HepG2 (cell line): ENCODE data around the gene KHK. TPM values are rescaled to one million over a fixed set of nuclear protein-coding genes. Genes with fewer than 3 reads are reported as not detected.
A peak's percentile ranks its signal among the peaks of the same experiment; 100 is the strongest.

Source experiments
- BCL3 ChIP-seq: sonication (generic); formaldehyde crosslinking; IDR thresholded peaks from 2 replicates; pipeline ENCODE4 v1.5.1; 2020; ENCODE audit warnings: mild to moderate bottlenecking, missing genetic modification reagents, moderate library complexity
- BCL6 ChIP-seq: IDR thresholded peaks from 2 replicates; pipeline ENCODE4 v1.6.1; 2016; ENCODE audit warnings: missing genetic modification reagents, missing compliant biosample characterization
- CHCHD3 ChIP-seq: sonication (generic); formaldehyde crosslinking; IDR thresholded peaks from 2 replicates; pipeline ENCODE4 v1.8.0; 2022; ENCODE audit warnings: mild to moderate bottlenecking, missing genetic modification reagents, moderate library complexity
- CREM ChIP-seq, 2 experiments: sonication (generic) in 1 of 2; formaldehyde crosslinking in 1 of 2; IDR thresholded peaks; 2 replicates each; pipeline versions ENCODE4 v1.4.0 to v1.6.1; 2016 to 2020; ENCODE audit warnings: antibody characterized with exemption in 1 of 2, mild to moderate bottlenecking in 1 of 2, missing genetic modification reagents in 1 of 2
- DMAP1 ChIP-seq: IDR thresholded peaks from 2 replicates; pipeline ENCODE4 v1.6.1; 2016
- FOXO1 ChIP-seq: sonication (generic); formaldehyde crosslinking; IDR thresholded peaks from 2 replicates; pipeline ENCODE4 v1.4.0; 2020; ENCODE audit warnings: missing genetic modification reagents
- HMGA1 ChIP-seq: sonication (generic); formaldehyde crosslinking; conservative IDR thresholded peaks from 2 replicates; pipeline ENCODE4 v1.4.0; 2020; ENCODE audit warnings: missing genetic modification reagents
- KMT2A ChIP-seq: sonication (generic); formaldehyde crosslinking; IDR thresholded peaks from 2 replicates; pipeline ENCODE4 v1.4.0; 2020; ENCODE audit warnings: missing genetic modification reagents
- NFRKB ChIP-seq: fragments of 450-650 bp; IDR thresholded peaks from 2 replicates; pipeline ENCODE4 v1.6.1; 2017
- NR2F2 ChIP-seq: IDR thresholded peaks from 2 replicates; pipeline ENCODE4 v1.6.1; 2012; ENCODE audit warnings: low read depth, inconsistent platforms, borderline replicate concordance
- ONECUT2 ChIP-seq: sonication (generic); formaldehyde crosslinking; IDR thresholded peaks from 2 replicates; pipeline ENCODE4 v1.4.0; 2020; ENCODE audit warnings: missing genetic modification reagents
- SNRNP70 ChIP-seq: fragments of 200-400 bp; formaldehyde crosslinking; IDR thresholded peaks from 2 replicates; pipeline ENCODE4 v1.6.1; 2017; ENCODE audit warnings: mild to moderate bottlenecking, low read depth, low read length, moderate library complexity
- THAP11 ChIP-seq: IDR thresholded peaks from 2 replicates; pipeline ENCODE4 v1.6.1; 2016; ENCODE audit warnings: missing biosample characterization, missing genetic modification reagents
- U2AF2 ChIP-seq: fragments of 200-400 bp; formaldehyde crosslinking; IDR thresholded peaks from 2 replicates; pipeline ENCODE4 v1.6.1; 2017; ENCODE audit warnings: low read depth, mild to moderate bottlenecking, low read length
- ZHX2 ChIP-seq, 2 experiments: sonication (generic) in 1 of 2; formaldehyde crosslinking in 1 of 2; IDR thresholded peaks; 2 replicates each; pipeline versions ENCODE4 v1.6.1 to v1.9.0; 2014 to 2022; ENCODE audit warnings: antibody characterized with exemption in 1 of 2, borderline replicate concordance in 1 of 2, inconsistent platforms in 1 of 2, low read depth in 1 of 2, missing genetic modification reagents in 1 of 2
- ZNF331 ChIP-seq: sonication (generic); formaldehyde crosslinking; IDR thresholded peaks from 2 replicates; pipeline ENCODE4 v1.4.0; 2020; ENCODE audit warnings: missing genetic modification reagents
- ZNF546 ChIP-seq: sonication (generic); formaldehyde crosslinking; conservative IDR thresholded peaks from 2 replicates; pipeline ENCODE4 v1.8.1; 2023; ENCODE audit warnings: mild to moderate bottlenecking, missing genetic modification reagents
- ZNF720 ChIP-seq: sonication (generic); formaldehyde crosslinking; IDR thresholded peaks from 2 replicates; pipeline ENCODE4 v1.4.0; 2020; ENCODE audit warnings: missing genetic modification reagents
- polyA plus RNA-seq, 8 experiments: library from polyadenylated mRNA; depleted of rRNA in 3 of 8; stranded (reverse) in 7 of 8; unstranded in 1 of 8; fragments of >200 nt; fragmentation: Illumina TruSeq in 4 of 8; extraction: Trizol in 4 of 8; gene quantifications; 2 replicates each; pipeline versions ENCODE4 v1.2.1 to v1.2.3, GENCODE V29; 2011 to 2016; ENCODE audit warnings: low read depth in 4 of 8, missing spikeins in 1 of 8, mixed read lengths in 1 of 8; ENCODE audit not compliant: insufficient read depth in 1 of 8
- total RNA-seq, 5 experiments: library from RNA; depleted of rRNA; stranded (reverse); fragments of >200 nt; fragmentation: Illumina TruSeq; extraction: Trizol; gene quantifications; 2 replicates each; pipeline ENCODE4 v1.2.3, GENCODE V29; 2016; ENCODE audit warnings: low read depth in 1 of 5
- TF ChIP-seq, protein P1 (sequence below): sonication (generic); formaldehyde crosslinking; IDR thresholded peaks from 2 replicates; pipeline ENCODE4 v1.5.1; 2020; ENCODE audit warnings: missing genetic modification reagents, mild to moderate bottlenecking, borderline replicate concordance

The KHK gene
- total and polyA plus RNA-seq, 2 of the 13 experiments (the other 11 are each of a cell fraction or from before 2014, with no cell fraction given) = 40.9 to 99.2 TPM

DNA sequence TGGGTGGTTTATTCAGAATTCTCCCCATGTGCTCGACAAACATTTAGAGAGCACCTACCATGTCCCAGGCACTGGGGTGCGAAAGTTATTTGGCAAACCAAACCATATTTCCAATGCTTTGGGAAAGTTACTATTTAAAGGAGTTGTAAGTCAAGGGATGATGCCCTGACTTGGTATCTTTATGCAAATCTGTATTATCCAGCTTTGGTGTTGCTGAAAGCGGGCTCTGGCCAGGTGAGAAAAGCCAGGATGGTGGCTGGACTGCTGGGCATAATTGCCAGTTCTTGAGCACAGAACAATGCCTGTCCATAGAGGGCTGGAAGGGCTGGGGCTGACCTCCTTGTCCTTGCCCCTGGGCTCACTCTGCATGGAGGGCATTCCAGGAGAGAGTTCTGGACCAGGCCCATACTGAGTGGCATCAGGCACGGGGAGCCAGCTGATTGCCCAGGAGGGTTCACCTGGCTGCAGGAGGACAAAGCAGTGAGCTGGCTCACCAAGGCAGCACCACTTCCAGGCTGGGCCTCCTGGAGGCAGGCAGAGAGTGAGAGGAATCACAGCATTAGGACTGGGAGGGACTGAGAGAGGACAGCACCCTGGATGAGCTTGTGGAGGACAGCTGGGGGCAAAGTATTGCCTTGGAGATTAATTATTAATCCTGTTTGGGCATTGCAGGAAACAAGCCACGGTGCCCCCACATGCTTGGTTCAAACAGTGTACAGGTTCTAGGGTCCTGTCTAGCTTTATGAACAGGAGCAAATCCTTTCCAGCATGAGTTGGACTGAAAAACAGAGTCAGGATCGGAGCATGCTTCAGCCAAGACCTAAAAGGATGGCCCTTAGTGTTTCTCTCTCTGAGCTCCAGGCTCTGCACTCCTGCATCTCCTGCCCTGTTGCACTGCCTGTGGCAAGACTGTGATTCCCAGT, 7.1 kb downstream of the KHK start (continued):
- TF ChIP-seq, protein P1, sequence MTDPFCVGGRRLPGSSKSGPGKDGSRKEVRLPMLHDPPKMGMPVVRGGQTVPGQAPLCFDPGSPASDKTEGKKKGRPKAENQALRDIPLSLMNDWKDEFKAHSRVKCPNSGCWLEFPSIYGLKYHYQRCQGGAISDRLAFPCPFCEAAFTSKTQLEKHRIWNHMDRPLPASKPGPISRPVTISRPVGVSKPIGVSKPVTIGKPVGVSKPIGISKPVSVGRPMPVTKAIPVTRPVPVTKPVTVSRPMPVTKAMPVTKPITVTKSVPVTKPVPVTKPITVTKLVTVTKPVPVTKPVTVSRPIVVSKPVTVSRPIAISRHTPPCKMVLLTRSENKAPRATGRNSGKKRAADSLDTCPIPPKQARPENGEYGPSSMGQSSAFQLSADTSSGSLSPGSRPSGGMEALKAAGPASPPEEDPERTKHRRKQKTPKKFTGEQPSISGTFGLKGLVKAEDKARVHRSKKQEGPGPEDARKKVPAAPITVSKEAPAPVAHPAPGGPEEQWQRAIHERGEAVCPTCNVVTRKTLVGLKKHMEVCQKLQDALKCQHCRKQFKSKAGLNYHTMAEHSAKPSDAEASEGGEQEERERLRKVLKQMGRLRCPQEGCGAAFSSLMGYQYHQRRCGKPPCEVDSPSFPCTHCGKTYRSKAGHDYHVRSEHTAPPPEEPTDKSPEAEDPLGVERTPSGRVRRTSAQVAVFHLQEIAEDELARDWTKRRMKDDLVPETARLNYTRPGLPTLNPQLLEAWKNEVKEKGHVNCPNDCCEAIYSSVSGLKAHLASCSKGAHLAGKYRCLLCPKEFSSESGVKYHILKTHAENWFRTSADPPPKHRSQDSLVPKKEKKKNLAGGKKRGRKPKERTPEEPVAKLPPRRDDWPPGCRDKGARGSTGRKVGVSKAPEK (CRISPR knock-in tag) = no peak
- TF ChIP-seq ZNF720 (no peak), BCL3 (CRISPR knock-in tag) (peak; percentile 82; the same call in 1 of the 2 replicates), NFRKB (no peak), THAP11 (CRISPR knock-in tag) (peak; percentile 86), CREM (IDR thresholded peaks at IDR 0.05) (peak; percentile 62; the same call in 1 of the 2 replicates), CREM (CRISPR knock-in tag; IDR thresholded peaks at IDR 0.05) (no peak), NR2F2 (peak; percentile 14; the same call in 1 of the 2 replicates), SNRNP70 (no peak), DMAP1 (peak; percentile 52), KMT2A (peak; percentile 36; the same call in 1 of the 2 replicates), FOXO1 (peak; percentile 56; the same call in 1 of the 2 replicates), U2AF2 (0 out of 2 replicates have a peak, but pooled peaks have one; percentile 60), ZNF546 (CRISPR knock-in tag) (peak; percentile 67; the same call in 1 of the 2 replicates), ZHX2 (IDR thresholded peaks at IDR 0.05; ENCODE audit: low read depth) (no peak), ZHX2 (CRISPR knock-in tag; IDR thresholded peaks at IDR 0.05; ENCODE audit: borderline replicate concordance) (no peak), HMGA1 (no peak), BCL6 (CRISPR knock-in tag) (peak; percentile 48), ZNF331 (CRISPR knock-in tag) (peak; percentile 93), CHCHD3 (CRISPR knock-in tag) (no peak), ONECUT2 (CRISPR knock-in tag) (no peak; the same call in 1 of the 2 replicates)
